HPDE6-E6E7 (cell line): ENCODE data around the gene ADM.
"Not testable (repeated sequence)": the region's sequence is repeated elsewhere in the genome, so short reads cannot be mapped to it uniquely, and the experiment has no call there.

Source experiments
- DNase-seq: peaks from one replicate; pipeline ENCODE4 v3.0.0; 2011; ENCODE audit warnings: missing footprints; ENCODE audit errors: extremely low spot score

The ADM gene, protein sequence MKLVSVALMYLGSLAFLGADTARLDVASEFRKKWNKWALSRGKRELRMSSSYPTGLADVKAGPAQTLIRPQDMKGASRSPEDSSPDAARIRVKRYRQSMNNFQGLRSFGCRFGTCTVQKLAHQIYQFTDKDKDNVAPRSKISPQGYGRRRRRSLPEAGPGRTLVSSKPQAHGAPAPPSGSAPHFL

DNA sequence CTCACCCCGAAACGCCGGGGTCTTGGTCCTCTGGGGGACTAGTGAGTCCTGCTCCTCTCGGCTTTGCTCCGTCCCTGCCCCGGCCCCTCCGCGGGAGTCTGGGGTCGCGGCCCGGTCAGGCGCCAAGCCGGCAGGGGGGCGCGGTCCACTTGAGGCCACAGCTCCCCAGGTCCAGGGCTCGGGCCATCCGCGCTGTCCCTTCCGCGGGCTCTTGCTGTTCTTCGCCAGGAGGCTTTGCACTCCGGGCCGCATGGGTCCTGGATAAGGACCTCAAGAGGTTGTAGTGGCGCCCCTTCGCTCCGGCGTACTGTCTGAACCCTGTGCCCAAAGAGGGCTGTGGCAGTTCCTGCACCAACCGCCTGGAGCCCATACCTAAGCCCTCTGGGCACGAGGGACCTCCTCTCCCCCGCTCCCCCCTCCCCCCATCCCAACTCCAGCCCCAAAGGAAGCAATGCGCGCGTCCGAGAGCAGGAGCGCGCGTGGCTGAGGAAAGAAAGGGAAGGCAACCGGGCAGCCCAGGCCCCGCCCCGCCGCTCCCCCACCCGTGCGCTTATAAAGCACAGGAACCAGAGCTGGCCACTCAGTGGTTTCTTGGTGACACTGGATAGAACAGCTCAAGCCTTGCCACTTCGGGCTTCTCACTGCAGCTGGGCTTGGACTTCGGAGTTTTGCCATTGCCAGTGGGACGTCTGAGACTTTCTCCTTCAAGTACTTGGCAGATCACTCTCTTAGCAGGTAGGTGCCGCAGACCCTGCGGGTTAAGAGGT, at the start of gene ADM:
Gene ADM, plus strand, starts transcription at position 579 of the 767 bp plus-strand sequence. CDS start 628 bp downstream, outside the sequence.
- no peak for DNase-seq

DNA sequence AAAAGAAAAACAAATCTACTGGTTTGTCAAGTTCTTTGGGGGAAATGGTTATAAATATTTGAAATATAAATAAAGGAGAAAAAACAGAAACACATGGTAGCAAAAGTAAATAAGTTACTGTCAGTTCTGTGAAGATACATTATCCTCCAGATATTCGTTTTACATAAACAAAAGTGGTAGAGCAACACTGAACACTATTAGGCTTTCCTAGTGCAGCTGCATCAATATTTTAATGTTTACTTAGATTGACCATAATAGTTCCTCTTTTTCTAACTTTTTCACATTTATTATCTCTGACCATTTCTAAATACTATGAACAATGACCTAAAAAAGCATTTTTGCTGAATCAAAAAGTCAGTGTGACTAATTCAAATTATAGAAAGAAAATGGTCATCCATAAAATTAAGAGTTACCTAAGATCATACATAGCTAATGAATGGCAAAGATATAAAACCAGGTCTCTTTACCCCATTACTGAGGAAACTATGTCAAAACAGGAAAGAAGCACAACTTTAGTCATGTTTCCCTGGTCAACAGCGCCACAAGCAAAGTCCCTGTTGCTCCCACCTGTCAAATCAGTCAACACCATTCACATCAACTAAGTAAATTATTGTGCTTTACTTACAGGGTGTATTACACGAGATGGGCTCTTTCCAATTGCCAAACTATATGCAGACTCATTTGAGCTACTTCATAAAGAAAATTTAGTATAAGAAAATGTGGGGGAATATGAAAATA, 49.3 kb upstream of the ADM start:
- DNase-seq, result no peak

GRCh38 chr11:10257478-10257877, 47.4 kb upstream of the ADM start:
- no peak for DNase-seq

GRCh38 chr11:10261821-10262220, 43.1 kb upstream of the ADM start:
- no peak for DNase-seq

GRCh38 chr11:10263929-10264328, 40.9 kb upstream of the ADM start:
- no peak for DNase-seq

DNA sequence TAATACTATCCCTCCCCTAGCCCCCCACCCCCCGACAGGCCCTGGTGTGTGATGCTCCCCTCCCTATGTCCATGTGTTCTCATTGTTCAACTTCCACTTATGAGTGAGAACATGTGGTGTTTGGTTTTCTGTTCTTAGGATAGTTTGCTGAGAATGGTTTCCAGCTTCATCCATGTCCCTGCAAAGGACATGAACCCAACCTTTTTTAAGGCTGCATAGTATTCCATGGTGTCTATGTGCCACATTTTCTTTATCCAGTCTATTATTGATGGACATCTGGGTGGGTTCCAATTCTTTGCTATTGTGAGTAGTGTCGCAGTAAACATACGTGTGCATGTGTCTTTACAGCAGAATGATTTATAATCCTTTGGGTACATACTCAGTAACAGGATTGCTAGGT, 40.2 kb upstream of the ADM start:
- not testable (repeated sequence) for DNase-seq

- DNase-seq, result no peak
These were observed 38.9 kb upstream of the ADM start for GRCh38 chr11:10265936-10266335.

DNA sequence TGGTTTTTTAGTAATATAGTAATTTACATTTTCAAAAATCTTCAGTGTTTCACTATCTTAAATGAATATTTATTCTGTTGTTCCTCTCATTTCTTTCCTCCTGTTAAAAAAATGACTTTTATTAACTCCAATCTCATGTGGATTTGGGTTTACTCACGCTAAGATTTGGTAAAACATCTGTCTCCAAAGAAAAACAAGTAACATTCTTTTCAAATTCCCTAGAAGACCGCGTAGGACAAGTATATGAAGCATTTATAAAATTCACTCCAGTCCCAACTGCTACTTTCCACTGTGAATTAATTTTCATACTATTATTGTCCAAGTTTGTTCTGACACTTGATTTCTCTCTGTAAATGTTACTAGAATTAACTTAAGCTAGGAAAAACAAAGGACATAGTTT, 37.1 kb upstream of the ADM start:
- DNase-seq, result no peak

- no peak for DNase-seq
These were observed 36.0 kb upstream of the ADM start for GRCh38 chr11:10268746-10269488.

- DNase-seq, result no peak
These were observed 32.7 kb upstream of the ADM start for GRCh38 chr11:10272132-10272531.

DNA sequence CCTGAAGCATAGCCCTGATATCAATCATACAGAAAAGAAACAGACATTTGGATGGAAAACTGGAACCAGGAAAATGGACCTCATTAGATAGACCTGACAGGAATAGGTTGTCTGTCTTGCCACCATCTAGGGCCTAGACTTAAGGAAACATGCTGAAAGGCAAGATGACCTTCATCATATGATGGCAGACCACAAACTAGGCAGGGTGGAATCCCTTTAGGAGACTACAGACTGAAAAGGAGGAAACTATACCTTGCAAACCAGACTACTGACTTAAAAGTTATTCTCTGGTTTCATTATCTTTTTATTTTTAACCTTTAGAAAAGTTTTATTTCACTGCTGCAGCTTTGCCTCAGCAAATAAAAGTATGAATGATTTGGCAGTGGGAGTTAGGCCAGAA, 31.1 kb upstream of the ADM start:
- no peak for DNase-seq

DNA sequence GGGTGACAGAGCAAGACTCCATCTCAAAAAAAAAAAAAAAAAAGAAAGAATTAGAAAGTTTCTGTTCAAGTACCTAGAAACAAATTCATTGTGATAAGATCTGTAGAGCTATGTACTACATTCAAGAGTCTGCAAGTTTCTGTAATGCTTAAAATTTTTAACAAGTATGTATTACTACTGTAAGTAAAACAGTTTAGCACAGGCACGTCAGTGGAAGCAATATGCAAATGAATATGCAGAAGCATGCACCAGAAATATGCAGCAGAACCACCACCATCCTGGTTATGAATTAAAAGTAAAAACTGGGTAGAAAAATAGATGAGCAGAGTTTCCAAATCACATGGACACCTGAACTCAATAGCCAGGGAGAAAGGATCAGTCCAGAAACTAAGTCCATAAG, 30.1 kb upstream of the ADM start:
- no peak for DNase-seq

- no peak for DNase-seq
These were observed 29.2 kb upstream of the ADM start for GRCh38 chr11:10275714-10276113.

DNA sequence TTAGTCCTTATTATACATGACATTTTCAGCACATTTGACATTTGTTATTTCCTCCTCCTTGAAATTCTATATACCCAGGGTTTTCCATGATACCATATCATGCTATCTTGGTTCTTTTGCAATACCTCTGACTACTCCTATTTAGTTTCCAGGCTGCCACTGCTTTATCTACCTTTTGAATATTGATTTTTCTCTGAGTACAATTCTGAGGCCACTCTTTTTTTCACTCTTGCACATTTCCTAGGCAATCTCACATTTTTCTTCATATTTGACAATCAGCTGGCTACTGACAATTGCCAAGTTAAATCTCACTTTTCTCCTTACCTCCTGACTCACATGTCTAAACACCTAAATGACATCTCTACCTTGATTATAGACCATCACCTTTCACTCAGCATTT, 22.8 kb upstream of the ADM start:
- no peak for DNase-seq

- no peak for DNase-seq
These were observed 20.9 kb upstream of the ADM start for GRCh38 chr11:10283991-10284390.

DNA sequence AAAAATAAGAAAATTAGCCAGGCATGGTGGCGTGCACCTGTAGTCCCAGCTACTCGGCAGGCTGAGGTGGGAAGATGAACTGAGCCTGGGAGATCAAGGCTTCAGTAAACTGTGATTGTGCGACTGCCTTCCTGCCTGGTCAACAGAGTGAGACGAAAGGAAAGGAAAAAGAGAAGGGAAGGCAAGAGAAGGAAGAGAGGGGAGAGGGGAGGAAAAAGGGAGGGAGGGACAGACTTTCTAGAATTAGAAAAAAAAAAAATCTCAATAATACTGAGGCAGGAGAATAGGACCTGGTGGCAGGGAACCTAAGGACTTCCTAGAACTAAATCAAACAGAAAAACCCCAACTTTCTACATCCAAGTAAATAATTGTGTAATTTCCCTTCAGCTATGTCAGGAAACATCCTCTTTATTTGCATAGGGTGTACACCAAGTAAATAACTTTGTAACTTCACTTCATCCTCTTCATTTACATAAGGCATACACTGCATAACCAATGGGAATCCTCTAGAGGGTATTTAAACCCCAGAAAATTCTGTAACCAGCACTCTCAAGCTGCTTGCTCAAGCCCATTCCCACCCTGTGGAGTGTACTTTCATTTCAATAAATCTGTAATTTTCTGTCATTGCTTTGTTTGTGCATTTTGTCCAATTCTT, 19.6 kb upstream of the ADM start:
- no peak for DNase-seq

GRCh38 chr11:10287140-10287539, 17.7 kb upstream of the ADM start:
- no peak for DNase-seq

GRCh38 chr11:10287766-10288715, 16.8 kb upstream of the ADM start:
- no peak for DNase-seq

- no peak for DNase-seq
These were observed 15.8 kb upstream of the ADM start for GRCh38 chr11:10288881-10289764.
